GM19023 (cell line): Measurements from ENCODE around the gene CTBP1.

Source experiments
- ATAC-seq: cut with Tn5 transposase; IDR thresholded peaks from one replicate; pipeline ENCODE4 v1.9.1; 2021; ENCODE audit warnings: mild to moderate bottlenecking, moderate library complexity; ENCODE audit not compliant: unreplicated experiment

Gene CTBP1

GRCh38 chr4:1211891-1212545 lies 36.9 kb downstream of the CTBP1 start:
- ATAC-seq: no peak

GRCh38 chr4:1211371-1211770 lies 37.6 kb downstream of the CTBP1 start:
- ATAC-seq: no peak

- no peak for ATAC-seq
These were observed 38.0 kb downstream of the CTBP1 start for GRCh38 chr4:1210971-1211370.

DNA sequence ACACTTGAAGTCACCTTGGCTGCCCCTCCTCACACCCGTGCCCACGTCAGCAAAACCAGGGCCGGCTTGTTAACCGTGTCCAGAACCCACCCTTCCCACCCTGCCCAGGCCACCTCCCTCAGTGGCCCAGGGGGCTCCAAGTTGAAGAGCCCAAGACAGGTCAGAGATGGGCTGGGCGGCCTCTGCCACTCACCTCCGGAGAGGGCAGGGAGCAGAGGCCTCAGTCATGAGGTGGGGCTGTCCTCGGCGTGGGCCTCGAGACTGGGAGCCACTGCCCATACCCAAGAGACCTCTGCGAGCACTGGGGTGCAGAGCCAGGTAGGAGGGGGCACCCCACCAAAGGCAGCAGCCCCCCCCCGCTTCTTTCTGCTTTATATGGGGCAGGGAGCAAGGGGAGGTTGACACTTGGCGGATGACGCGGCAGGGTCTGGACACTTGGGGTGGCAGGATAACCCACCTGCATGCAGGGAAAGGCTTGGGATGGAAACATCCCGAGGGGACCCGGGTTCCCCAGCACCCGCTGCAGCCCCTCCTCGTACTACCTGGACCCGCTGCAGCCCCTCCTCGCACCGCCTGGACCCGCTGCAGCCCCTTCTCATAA lies 38.6 kb downstream of the CTBP1 start:
- no peak for ATAC-seq

- no peak for ATAC-seq
These were observed 39.1 kb downstream of the CTBP1 start for GRCh38 chr4:1209821-1210220.

GRCh38 chr4:1208970-1209704 lies 39.8 kb downstream of the CTBP1 start:
- ATAC-seq: no peak

DNA sequence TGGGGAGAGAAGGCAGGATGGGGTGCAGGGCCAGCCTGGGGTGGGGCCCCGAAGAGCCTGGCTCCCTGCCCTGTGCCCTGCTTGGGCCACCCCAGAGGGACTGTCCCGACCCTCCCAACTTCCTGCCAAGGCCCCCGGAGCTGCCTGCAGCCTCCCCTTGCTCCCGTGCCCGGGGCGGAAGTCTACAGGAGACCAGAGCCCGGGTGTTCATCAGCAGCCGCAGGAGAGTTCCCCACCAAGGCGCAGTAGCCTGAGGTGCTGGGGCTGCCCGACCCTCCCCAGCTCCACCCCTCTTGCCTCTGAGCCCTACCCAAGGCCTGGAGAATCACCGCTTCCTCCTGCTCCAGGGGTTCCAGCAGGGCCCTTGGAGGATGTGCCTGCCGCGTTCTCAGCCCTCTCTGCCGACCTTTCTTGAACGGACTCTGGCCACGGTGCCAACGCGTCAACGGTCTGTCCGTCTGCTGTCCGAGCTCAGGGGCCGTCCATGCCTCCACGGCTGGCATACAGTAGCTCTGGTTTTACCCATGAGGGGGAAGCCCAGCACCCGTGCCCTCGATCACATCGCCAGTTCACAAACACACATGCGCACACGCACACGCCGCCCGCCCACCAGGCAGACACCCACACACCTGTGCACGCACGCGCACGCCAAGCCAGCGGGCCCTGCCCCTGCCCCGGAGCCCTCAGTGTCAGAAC lies 40.5 kb downstream of the CTBP1 start:
- no peak for ATAC-seq

GRCh38 chr4:1207603-1208265 lies 41.2 kb downstream of the CTBP1 start:
- no peak for ATAC-seq

DNA sequence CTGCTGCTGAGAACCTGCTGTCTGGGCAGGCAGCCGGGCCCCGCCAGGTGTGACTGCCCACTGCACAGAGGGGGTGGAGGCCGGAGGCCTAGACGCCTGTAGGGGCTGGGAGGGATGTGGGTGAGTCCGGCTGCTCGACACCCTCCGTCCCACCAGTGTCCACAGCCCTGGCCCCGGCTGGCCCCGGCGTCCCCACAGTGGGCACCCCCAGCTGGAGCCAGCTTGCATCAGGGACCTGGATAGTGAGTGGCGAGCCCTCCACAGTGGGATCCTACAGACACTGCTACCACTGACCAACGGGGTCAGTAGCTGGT lies 41.8 kb downstream of the CTBP1 start:
- no peak for ATAC-seq

DNA sequence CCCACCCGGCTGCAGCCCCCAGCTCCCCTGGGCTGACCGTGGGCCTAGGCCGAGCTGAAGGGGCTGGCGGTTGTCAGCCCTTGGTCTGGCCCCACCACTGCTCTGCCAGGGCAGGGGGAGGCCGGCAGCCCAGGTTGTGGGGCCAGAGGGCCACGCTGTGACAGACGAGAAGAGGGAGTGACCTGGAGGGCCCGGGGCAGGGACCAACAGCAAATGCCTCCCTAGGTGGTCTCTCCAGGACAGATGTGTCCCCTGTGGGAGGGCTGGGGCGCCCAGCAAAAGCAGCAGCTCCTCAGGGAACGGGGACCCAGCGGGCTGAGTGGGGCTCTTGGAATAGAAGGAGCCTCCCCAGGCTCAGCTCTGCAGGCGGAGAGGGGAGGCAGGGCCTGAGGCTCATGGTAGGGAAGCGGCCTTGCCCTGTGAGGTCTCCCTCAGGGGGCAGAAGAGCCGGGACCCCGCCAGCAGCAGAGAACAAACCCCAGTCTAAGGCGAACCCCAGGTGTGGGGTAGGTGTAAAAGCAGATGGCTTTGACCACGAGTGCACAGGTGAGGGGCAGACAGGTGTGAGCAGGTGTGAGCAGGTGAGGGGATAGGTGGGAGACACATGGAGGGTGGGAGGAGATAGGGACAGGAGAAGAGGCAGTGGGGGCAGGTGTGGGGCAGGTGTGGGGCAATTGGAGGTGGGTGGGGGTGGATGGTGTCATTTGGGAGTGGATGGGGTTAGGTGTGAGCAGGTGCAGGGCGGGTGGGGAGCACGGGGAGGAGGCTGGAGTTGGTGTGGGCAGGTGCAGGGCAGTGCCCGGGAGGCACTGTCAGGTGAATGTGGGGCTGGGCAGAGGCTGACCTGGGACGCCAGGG lies 42.4 kb downstream of the CTBP1 start:
- ATAC-seq: no peak

DNA sequence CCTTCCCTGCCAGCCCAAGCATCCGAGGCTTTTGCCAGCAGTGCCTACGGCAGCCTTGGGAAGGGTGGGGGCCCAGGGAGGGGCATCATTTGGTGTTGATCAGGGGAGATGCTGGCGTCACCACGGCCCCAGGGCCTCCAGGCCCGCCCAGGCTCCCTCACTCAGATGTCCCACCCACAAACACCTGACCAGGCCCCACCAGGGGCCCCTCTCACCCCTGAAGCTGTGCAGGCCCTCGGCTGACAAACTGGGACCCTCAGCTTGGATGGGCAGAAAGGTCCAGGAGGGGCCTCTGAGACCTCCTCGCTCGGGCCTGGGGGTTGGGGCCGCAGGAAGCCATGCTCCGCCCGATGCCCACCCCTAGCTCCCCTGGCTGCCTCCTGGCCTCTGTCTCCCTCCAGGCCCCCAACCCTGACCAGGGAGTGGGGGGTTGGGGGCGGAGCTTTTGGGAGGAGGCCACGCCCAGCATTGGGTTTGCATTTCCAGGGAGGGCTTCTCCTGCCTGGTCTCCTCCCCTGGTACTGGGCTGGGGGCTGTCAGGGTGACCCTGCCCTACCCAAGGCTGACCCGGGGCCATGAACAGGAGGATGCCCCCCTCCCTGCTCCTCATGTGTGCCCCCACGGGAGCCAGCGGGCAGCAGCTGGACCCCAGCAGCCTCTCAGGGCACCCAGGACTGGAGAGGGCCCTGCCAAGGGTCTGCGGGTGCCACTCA lies 43.2 kb downstream of the CTBP1 start:
- no peak for ATAC-seq

DNA sequence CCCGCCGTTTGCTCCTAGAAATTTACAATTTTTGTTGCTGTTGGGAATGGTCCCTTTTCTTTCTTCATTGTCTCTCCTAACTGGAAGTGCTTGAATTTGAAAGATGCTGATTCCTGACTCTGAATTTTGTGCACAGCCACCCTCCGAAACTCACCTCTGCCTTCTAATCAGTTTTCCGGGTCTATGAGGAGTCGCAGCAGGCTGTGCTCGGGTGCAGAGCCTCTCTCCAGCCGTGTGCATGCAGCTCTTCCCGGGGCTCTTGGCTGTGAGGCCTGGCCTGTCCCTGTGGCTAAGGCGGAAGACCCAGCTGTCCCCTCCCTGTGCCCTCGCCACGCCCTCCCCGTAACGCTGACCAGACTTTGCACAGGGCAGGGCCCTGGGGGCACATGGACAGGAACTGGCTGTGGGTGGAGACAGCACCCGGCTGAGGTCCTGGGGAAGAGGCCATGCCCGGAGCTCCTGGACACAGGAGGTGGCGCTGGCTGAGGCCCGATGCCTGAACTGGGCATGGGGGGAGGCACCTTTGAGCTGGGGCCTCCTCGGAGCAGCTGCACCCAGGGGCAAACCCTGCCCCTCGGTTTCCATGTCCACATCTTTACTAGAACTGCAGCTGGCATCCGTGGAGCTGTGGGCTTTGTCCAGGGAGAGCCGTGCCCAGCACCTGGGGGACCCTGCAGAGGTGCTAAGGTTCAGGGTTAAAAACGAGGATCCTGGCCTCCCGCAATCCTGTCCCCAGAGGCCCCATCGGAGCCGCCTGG lies 43.9 kb downstream of the CTBP1 start:
- ATAC-seq: no peak

DNA sequence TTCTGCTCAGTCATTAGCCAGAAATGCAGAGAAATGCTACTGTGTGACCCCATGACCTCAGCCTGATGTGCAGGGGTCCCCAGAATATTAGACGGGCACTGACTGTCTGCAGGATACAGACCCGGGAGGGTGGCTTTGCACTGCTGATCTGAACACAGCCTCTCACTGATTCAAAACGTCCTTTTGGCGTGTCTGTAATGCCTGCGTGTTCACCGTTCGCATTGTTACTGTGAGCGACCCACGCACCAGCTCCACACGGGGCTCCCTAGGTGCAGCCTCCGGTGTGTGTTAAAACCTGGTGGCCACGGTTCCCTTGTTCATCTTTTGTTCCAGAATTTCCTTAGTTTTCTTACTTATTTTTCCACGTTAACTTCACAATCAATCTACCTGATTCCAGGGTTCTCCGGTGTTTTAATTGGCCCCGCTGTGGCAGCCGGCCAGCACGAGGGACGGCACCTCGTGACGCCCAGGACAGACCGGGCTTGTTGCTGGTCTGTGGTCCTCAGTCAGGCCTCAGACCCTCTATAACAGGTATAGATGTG lies 44.6 kb downstream of the CTBP1 start:
- no peak for ATAC-seq

GRCh38 chr4:1203026-1203616 lies 45.8 kb downstream of the CTBP1 start:
- ATAC-seq: no peak

GRCh38 chr4:1202526-1203011 lies 46.4 kb downstream of the CTBP1 start:
- ATAC-seq: no peak

GRCh38 chr4:1201851-1202525 lies 46.9 kb downstream of the CTBP1 start:
- peak; percentile 26 for ATAC-seq

GRCh38 chr4:1200425-1201035 lies 48.4 kb downstream of the CTBP1 start:
- ATAC-seq: peak; percentile 3
